GM12878 (cell line): Measurements from ENCODE around the gene SNX21. TPM values are rescaled to one million over a fixed set of nuclear protein-coding genes. Genes with fewer than 3 reads are reported as not detected.

Experiments used
- MEF2B ChIP-seq: fragments of 450-650 bp; IDR thresholded peaks from 2 replicates; pipeline ENCODE4 v1.6.1; 2018; ENCODE audit warnings: mild to moderate bottlenecking, moderate library complexity; ENCODE audit not compliant: partially characterized antibody, poor library complexity, severe bottlenecking
- NFXL1 ChIP-seq: fragments of 450-650 bp; IDR thresholded peaks from 2 replicates; pipeline ENCODE4 v1.6.1; 2017; ENCODE audit warnings: antibody characterized with exemption, mild to moderate bottlenecking, borderline replicate concordance
- ZBED1 ChIP-seq: IDR thresholded peaks from 2 replicates; pipeline ENCODE4 v1.6.1; 2016; ENCODE audit warnings: borderline replicate concordance
- polyA plus RNA-seq, 11 experiments: library from polyadenylated mRNA; depleted of rRNA in 4 of 11; unstranded in 6 of 11; stranded (reverse) in 5 of 11; fragments of >200 nt; fragmentation: Nextera tagmentation in 4 of 11; fragmentation: Illumina TruSeq in 1 of 11; extraction: Ambion mirVana in 4 of 11; extraction: Trizol in 1 of 11; gene quantifications; 1 replicate in 1 of 11; 2 replicates in 10 of 11; pipeline versions ENCODE4 v1.2.1 to v1.2.3, GENCODE V29; 2011 to 2016; ENCODE audit warnings: inconsistent platforms in 2 of 11, missing spikeins in 2 of 11, low read depth in 1 of 11
- total RNA-seq, 4 experiments: library from RNA; depleted of rRNA in 3 of 4; stranded (reverse); fragments of >200 nt in 3 of 4; fragmentation: Illumina TruSeq in 1 of 4; extraction: Trizol in 1 of 4; gene quantifications; 2 replicates each; pipeline versions ENCODE4 v1.2.1 to v1.2.3, GENCODE V29; 2013 to 2021
- TF ChIP-seq, protein P1 (sequence below): fragments of 450-650 bp; IDR thresholded peaks from 2 replicates; pipeline ENCODE4 v1.6.1; 2018; ENCODE audit warnings: mild to moderate bottlenecking, low read depth, moderate library complexity; ENCODE audit not compliant: partially characterized antibody
- TF ChIP-seq, protein P2 (sequence below): fragments of 450-650 bp; formaldehyde crosslinking; IDR thresholded peaks from 2 replicates; pipeline ENCODE4 v1.5.0; 2022; ENCODE audit warnings: mild to moderate bottlenecking, missing genetic modification characterization
- TF ChIP-seq, protein P3 (sequence below): fragments of 450-650 bp; IDR thresholded peaks from 2 replicates; pipeline ENCODE4 v1.6.1; 2017; ENCODE audit warnings: low read depth, mild to moderate bottlenecking, moderate library complexity

SNX21 gene
- total and polyA plus RNA-seq, 10 of the 15 experiments (the other 5 are each of a cell fraction or from before 2014, with no cell fraction given) = 0.10 to 1.4 (median 0.57) TPM

DNA sequence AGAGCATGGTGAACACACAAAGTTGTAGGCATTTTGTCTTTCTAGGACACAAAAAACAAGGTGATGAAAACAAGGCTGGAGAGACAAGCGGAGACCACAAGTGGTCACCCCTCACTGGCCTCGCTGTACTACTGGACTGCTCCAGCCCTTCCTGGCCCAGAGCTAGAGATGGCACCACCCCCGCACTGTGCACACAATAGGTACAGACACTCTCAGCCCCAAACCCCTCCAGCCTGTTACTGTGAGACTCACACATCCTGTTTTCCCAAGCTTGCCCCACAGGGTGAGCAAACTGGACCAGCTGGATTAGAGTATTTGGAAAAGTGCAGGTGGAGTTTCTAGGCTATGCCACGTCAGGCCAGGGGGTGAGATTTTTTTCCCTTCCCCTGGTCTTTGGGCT, 39.0 kb downstream of the SNX21 start (continued):
- TF ChIP-seq, protein P1, sequence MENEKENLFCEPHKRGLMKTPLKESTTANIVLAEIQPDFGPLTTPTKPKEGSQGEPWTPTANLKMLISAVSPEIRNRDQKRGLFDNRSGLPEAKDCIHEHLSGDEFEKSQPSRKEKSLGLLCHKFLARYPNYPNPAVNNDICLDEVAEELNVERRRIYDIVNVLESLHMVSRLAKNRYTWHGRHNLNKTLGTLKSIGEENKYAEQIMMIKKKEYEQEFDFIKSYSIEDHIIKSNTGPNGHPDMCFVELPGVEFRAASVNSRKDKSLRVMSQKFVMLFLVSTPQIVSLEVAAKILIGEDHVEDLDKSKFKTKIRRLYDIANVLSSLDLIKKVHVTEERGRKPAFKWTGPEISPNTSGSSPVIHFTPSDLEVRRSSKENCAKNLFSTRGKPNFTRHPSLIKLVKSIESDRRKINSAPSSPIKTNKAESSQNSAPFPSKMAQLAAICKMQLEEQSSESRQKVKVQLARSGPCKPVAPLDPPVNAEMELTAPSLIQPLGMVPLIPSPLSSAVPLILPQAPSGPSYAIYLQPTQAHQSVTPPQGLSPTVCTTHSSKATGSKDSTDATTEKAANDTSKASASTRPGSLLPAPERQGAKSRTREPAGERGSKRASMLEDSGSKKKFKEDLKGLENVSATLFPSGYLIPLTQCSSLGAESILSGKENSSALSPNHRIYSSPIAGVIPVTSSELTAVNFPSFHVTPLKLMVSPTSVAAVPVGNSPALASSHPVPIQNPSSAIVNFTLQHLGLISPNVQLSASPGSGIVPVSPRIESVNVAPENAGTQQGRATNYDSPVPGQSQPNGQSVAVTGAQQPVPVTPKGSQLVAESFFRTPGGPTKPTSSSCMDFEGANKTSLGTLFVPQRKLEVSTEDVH = no peak
- no peak for TF ChIP-seq NFXL1
- no peak for TF ChIP-seq MEF2B
- no peak for TF ChIP-seq ZBED1
- TF ChIP-seq, protein P2, sequence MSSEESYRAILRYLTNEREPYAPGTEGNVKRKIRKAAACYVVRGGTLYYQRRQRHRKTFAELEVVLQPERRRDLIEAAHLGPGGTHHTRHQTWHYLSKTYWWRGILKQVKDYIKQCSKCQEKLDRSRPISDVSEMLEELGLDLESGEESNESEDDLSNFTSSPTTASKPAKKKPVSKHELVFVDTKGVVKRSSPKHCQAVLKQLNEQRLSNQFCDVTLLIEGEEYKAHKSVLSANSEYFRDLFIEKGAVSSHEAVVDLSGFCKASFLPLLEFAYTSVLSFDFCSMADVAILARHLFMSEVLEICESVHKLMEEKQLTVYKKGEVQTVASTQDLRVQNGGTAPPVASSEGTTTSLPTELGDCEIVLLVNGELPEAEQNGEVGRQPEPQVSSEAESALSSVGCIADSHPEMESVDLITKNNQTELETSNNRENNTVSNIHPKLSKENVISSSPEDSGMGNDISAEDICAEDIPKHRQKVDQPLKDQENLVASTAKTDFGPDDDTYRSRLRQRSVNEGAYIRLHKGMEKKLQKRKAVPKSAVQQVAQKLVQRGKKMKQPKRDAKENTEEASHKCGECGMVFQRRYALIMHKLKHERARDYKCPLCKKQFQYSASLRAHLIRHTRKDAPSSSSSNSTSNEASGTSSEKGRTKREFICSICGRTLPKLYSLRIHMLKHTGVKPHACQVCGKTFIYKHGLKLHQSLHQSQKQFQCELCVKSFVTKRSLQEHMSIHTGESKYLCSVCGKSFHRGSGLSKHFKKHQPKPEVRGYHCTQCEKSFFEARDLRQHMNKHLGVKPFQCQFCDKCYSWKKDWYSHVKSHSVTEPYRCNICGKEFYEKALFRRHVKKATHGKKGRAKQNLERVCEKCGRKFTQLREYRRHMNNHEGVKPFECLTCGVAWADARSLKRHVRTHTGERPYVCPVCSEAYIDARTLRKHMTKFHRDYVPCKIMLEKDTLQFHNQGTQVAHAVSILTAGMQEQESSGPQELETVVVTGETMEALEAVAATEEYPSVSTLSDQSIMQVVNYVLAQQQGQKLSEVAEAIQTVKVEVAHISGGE = no peak
- TF ChIP-seq, protein P3, sequence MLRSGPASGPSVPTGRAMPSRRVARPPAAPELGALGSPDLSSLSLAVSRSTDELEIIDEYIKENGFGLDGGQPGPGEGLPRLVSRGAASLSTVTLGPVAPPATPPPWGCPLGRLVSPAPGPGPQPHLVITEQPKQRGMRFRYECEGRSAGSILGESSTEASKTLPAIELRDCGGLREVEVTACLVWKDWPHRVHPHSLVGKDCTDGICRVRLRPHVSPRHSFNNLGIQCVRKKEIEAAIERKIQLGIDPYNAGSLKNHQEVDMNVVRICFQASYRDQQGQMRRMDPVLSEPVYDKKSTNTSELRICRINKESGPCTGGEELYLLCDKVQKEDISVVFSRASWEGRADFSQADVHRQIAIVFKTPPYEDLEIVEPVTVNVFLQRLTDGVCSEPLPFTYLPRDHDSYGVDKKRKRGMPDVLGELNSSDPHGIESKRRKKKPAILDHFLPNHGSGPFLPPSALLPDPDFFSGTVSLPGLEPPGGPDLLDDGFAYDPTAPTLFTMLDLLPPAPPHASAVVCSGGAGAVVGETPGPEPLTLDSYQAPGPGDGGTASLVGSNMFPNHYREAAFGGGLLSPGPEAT = no peak
